Measurements from ENCODE around the gene RASL10A.

Gene RASL10A

DNA sequence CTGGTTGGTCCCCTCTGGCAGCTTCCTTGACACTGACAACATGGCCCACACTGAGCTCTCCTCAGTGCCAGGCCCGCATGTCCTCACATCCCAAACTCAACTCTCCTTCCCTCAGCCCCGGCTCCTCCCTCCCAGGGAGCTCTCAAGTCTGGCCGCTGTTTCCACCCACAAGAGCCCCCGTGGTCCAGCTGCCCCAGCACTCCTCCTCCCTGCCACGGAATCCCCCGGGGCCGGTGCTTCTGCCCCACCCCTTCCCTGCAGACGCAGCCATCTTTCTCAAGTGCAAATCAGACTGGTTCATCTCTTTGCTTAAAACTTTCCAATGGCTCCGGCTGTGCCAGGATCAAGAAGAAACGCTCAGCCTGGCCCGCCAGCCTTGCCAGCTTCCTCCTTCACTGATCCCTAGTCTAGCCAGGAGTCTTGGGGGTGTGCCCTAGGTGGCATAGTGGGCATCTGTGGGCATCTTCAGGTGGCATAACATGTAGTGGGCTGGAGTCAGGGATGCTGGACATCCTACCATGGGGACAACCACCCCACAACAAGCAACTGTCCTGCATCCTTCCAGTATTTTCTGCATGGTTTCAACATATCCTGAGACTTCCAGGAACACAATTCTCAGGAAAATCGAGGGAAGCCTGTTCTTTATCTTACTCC lies 22.3 kb upstream of the RASL10A start:
- no peak for DNase-seq

DNA sequence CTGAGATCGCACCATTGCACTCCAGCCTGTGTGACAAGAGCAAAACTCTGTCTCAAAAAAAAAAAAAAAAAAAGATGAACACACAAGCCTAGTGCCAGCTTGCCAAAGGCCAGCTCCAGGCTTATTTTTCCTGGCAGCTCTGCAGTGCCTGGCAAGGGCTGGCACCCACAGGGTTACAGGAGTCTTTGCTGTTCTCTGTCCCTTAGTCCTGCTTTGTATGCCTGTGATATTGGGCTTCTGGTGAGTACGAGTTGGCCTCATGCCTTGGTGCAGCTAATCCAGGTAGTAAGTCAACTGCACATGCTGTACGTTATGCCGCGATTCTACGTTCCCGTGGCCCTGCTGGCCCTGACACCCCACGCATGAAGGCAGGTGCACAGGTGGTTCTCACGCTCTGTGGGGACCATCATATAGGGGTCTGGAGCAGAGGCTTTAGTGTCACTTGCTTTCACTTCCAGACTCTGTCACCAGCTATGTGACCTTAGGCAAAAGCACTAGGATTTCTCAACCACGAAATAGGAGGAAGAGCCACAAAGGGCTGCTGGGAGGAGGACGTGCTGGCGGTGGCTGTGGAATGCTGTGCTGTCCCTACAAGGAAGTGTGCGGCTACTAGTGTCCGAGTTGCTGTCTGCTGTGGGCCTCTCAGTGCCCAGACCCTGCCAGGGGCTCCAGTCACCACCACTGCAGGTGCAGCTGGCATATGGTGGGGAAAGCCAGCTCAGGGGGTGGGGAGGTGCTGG lies 21.4 kb upstream of the RASL10A start:
- no peak for DNase-seq

DNA sequence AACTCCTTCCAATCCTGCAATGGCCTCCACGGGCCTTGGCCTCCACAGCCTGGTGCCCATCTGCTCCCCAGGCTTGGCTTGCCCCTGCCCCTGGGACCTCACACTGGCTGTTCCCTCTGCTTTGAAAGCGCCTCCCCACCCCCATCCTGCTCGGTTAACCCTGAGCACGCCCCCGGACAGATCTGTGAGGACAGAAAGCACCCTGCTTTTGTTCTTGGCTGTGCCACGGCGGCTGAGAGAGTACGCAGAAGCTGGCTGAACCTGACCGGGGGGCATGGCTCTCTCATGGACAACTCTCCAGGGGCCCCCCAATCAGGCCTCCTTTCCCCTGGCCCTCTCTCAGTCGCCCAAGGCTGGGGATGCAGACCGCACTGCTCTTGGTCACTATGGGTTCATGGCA lies 20.2 kb upstream of the RASL10A start:
- no peak for DNase-seq

DNA sequence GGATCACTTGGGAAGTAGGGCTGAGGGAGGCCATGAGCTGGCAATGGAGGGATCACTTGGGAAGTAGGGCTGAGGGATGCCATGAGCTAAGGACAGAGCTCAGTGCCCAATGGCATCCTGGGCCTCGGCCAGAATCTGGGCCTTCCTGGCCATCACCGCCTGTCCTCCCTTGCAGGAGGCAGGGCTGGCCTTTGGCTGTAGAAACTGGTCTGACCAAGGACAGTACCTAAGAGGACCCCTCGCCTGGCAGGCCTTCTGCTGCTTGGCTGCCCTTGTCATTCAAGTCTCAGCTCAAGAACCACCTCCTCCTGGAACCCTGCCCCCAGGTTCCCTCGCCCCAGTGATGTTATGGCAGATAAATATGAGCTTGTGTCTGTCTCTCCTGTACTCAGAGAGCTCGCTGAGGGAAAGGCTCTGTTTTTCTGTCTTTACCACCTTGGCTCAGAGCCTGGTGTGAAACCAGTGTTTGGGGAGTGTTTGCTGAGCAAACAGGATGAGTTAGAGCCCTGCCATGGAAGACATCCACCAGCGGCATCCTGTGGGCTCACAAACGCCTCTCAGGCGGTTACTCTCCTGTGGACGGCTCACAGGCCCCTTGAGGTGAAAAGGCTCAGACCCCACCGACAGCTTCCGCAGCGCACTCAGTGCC lies 19.3 kb upstream of the RASL10A start:
- no peak for DNase-seq

DNA sequence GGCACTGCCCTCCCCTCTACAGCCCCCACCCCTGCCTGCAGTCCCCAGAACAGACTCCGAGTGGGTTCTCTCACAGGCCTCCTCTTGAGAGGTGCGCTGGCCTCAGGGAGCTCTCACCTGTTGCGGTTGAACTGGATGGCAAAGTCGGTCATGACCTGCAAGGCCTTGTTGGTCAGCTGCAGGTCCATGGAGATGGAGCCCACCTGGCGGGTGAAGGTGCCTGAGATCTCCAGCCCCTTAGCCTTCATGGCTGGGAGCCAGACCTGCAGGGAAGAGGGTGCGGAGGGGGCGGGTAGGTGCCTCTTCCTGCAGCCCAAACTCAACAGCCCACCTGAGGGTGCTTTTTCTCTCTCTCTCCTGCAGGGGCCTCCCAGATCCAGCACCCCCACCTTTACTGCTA lies 18.7 kb upstream of the RASL10A start:
- DNase-seq: no peak

DNA sequence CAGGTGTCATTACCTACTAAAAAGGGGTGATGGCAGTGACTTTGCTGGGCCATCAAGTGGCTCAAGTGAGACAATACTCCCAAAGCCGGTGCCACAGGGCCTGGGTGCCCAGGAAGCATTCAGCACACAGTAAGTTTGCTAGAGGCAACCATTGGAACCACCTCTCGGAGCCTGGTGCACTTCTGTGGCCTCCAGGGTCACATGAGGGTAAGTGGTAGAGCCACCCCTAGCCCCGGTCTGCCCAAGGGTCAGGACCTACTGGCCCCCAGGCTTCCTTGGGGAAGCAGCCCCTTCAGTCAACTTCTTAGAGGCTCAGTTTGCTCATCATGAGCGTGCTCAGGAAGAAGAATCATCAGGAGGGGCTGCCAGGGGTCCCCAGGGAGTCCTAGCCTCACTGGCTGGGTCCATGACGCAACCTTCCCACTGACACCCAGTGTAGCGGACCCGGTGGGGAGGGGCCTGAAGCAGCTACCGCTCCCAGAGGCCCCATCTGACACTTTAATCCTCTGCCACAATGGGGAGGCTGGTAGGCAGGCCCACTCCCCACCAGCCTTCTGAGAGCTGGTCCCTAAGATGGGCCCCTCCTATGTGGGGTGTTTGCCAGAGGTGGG lies 17.5 kb upstream of the RASL10A start:
- no peak for DNase-seq

DNA sequence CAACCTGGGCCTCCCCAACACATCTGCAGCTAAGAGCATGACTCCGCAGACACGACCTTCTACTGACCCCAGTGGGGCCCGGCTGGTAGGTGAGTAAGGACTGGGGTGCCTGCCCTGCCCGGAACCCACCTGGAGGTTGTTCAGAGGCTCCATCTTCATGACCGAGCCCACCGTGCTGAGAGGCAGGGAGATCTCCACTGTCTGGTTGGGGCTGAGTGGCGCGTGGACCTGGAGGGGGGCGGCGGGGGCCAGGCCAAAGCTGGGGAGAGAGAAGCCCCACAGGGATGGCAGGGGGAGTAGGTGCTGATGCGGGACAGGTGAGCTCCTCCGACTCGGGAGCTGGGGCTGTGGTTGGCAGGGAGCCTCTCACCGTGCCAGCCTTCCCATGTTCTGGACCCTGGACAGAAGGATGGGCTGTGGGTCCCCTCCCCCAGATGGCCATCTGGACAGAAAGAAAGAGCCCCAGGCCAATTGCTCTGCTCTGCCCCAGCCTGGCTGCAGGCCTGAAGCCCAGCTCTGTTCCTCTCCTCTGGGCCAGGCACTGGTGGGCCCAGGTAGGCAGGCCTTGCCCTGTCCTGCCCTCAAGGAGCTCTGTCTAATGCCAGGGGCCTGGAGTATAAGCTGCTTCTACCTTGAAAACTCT lies 16.3 kb upstream of the RASL10A start:
- no peak for DNase-seq

DNA sequence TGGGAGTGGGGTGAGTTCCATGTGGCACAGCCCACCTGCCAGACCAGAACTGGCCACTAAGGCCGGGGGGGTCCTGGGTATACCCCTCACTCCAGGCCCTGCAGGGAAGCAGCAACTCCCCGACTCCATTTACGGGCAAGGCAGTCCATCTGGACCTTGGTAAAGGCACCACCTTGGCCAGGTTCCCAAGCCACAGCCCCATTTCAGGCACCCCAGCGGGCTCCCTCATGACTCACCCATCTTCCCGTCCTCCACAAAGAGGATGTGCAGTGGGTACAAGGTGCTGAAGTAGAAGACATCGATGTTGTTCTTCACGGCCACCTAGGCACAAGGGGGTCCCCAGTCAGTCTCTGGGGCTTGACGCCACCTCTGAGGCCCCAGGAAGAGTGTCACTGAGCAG lies 15.7 kb upstream of the RASL10A start:
- DNase-seq: no peak

DNA sequence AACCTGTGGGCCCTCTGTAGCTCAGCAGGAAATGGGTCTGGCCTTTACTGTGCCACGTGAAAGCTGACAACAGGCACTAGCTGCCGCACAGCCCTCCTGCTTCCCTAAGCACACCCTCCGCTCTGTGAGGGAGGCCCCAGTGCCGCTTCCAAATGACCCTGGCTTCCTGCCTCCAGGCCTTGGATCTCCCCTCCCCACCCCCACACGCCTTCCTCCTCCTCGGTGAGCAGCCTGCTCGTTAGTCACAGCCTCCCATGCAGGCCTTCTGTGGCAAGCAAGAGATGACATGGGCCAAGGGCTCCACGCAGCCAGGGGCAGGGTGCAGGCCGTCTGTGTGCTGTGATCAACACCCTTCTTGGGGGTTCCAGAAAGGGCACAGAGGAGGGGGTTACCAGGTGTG lies 15.3 kb upstream of the RASL10A start:
- no peak for DNase-seq

DNA sequence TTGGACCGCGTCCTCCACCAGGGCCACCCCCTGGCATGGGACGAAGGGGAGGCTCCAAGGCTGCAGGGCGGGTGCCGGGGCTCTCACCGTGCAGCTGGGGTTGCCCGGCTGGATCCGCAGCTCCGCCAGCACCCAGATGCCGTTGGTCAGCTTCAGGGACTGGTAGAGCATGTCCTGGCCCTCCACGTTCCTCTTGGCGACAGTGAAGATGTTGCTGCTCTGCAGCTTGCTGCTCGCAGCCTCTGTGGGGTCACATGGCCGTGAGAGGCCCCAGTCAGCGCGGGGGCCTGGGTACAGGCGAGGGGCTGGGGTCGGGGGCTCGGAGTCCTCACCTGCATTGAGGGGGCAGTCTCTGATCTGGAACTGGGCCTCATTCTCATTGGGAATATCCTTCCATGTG lies 14.8 kb upstream of the RASL10A start:
- DNase-seq: no peak

DNA sequence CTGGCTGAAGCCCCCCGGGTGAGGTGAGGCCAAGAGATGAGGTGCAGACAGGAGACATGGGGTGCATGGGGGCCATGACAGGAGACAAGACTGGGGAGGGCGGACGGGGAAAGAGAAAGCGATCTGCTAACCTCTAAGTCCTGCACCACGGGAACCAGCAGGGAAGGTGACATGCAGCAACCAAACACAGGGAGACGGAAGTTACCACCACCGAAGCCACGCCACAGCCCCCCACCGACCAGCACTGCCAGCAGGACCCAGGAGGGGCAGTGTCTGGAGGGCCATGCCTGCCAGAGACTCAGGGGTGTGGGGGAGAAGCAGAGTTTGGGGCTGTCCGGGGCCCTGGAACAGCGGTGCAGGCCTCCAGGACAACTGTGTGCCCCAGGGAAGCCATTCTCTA lies 14.1 kb upstream of the RASL10A start:
- DNase-seq: no peak

DNA sequence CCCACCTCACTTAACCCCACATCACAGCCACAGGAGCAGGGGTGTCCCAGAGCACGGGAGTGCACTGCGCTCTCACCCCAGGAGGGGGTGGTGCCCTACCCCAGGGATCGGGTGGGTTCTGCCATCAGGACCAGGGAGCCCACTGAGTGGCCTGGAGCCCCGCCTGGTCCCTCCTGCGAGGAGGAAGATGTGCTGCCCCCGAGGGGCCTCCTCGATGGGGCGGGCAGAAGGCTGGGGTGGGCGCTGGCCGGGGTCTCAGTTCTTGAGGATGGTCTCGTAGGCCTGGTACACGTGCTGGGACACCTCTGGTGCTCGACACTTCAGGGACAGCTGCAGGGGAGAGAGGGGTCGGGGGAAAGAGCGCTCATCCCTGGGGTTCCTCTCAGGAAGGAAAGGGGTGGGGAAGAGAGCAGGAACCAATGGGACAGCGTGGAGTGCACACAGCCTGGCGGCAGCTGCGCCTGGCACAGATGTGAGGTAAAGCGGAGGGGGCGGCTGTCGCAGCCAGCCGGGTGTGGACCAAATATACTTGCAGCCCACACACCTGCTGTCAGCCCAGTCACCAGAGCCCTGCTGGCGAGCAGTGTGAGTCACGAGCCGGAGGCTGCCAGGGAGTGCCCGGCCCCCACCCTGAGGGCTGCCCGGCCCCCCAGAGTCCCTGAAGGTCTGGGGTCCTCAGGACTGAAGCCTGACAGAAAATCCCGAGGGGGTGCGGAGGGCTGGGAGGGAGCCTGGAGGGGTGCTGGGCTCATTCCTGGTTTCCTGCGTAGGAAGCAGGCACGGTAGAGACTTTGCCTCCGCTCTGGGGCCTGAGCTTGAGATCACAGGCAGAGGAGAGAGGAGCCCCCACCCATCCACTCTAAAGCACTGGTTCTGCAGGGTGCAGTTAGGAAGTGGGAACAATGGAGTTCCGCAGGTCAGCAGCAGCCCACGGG lies 13.3 kb upstream of the RASL10A start:
- no peak for DNase-seq

DNA sequence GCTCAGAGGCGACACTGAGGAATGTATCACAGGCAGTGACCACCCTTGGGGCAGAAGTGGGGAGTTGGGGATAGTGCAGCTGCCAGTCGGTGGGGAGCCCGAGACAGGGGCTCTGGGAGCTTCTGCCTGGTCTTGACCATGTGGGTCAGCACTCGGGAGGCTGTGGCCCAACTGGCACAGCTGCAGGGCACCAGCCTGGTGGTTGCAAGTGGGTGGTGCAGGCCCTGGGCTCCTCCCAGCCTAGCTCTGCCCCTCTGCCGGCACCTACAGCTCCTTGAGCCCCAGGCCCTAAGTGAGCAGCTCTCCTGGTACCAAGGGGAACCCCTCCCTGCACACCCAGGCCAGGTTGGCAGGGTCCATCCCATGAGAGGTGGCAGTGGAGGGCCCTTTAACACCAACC lies 12.6 kb upstream of the RASL10A start:
- no peak for DNase-seq

DNA sequence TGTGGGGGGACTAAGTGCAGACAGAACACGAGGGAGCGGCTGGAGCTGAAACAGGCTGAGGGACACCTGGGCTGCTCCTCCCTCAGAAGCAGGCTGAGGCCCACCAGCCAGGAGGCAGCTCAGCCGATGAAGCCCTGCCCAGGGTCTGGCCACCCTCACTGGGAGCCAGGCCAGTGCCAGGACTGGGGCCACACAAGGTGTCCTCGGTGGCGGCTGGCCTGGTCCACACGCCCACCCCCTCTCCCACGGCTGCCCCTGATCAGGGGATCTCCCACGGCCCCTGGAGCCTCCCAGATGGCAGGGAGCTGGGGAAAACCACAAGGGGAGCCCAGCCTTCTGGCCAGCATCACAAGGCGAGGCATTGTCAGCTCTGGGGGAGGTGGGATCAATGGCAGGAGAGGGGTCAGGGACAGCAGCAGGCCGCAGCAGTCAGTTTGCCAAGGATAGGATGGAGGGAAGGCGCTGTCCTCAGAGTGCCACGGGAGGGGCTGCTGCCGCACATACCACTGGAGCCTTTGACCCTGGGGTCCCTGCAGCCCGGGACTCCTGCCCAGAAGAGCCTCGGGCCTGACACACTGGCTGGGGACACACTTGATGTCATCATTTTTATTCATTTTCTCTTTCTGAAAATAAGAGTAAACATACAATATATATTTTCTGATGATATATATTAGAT lies 11.7 kb upstream of the RASL10A start:
- DNase-seq: no peak

DNA sequence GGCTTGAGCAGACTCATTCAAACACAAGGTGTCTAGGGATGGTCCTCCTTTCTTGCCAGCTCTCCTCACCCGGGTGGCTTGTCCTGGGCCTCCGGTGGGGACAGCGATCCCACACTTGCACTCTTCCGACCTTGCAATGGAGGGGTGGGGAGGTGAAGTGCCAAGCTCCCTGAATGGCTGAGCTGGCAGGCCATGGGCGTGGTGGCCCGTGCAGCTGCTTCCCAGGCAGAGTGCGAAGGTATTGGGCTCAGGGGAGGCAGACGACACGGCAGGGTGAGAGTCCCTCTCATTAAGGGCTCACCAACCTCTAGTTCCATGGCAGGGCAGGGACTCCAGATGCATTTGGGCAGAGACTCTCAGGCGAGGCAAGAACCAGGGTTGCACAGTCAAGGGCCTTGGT lies 11.0 kb upstream of the RASL10A start:
- DNase-seq: no peak

DNA sequence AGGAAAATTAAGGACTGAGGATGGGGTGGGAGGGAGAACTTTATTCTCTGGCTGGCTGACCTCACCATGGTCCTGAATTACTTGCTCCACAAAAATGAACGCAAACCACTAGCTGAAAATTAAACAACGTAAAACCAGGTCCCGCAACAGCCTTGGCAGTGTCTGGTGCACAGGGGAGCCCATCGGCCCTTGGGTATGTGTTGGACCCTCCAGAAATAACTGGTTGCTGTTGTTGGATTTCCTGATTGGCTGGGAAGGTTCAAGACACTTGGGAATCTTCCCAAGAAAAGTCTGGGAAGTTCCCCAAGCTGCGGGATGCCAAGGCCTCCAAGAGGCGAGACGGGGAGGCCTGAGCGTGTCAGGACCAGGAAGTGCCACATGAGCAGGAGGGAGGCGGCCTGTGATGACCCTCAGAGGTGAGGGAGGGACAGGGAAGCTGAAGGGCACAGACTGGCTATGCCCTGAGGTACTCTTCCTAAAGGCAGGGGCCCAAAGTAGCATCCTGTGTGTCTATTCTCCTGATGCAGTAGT lies 10.4 kb upstream of the RASL10A start:
- no peak for DNase-seq

DNA sequence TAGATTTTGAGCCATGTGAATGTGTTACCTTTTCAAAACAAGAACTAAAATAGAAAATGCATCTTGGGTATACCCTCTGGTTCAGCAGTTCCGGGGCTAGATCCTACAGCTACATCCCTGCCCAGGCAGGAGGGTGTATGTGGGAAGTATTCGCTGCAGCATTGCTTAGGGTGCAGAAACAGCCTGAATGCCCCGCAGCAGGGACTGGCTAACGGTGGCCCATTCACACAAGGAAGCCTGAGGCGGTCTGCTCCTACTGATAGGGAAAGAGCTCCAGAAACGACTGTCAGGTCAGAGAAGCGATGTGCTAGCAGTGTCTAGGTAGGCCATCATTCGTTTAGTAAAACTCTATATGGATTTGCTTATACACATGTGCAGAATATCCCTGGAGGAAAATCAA lies 9.9 kb upstream of the RASL10A start:
- no peak for DNase-seq

DNA sequence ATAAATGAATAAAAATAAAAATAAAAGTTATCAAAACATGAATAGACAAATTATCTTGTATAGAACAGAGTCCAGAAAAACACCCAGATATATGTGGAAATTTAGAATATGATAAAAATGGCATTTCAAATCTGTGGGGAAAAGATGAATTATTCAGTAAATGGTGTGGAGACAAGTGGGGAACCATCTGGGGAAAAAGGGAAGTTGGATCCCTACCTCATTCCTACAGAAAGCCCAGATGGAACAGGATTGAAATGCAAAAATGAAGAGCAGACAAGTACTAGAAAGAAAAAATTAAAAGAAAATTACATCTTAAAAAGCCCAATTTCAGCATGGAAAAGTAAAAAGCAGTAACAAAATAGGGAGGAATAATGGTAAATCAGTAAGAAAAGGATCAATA lies 8.1 kb upstream of the RASL10A start:
- no peak for DNase-seq

DNA sequence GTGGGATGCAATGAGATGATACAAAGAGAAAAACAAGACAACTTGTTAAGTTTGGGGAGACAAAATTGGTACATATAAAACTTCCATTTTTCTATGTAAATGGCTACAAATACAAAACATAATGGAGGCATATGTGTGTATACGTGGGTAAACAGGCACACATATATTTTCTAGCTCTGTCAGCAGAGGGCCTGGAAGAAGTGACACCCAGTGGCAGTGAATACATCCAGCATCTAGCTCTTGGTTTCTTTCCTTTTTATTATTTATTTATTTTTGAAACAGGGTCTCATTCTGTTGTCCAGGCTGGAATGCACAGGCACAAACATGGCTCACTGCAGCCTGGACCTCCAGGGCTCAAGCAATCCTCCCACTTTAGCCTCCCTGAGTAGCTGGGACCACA lies 5.0 kb upstream of the RASL10A start:
- DNase-seq: no peak

DNA sequence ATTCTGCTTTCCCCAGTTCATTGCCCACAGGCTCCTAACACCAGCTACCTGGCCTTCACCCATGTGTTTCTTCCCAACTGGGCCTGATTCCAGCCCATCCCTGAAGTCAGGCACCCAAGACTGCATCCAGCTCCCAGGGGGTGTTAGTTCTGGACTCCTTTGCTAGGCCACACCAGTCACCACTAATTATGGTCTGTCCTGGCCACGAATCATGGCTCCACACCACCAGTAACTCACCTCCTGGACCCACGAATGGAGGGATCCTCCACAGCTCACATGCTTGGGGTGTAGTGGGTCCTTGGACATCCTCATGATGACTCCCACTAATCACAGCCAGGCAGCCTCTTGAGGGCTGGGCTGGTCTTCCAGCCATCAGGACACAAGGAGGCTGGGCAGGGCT lies 3.6 kb upstream of the RASL10A start:
- DNase-seq: no peak

DNA sequence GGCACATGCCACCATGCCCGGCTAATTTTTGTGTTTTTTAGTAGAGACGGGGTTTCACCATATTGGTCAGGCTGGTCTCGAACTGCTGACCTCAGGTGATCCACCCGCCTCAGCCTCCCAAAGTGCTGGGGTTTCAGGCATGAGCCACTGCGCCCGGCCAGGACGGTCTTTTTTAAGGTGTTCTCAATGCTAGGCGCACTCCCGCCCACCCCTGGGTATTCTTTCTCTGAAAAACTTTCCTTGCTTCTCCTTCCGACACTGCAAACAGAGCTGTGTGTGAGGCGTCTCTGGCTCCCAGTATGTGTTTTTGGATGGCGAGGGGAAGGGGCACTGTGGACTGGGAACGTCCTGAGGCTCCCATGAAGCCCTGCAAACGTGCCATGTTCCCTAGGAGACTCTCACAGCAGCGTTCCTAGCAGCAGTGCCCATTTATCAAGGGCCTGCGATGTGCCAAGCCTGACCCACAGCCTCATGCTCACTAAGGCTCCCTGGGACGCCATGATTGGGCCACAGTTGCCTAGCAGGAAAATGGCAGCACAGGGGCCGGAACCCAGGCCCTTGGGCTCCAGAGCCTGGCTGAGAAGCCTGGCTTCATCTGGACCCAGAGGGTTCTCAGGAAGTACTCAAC lies 2.4 kb upstream of the RASL10A start:
- no peak for DNase-seq

Measured in NCI-H345 (cell line).